Heart right ventricle (tissue), 16 donors: ENCODE results near the gene LTF. TPM values are rescaled to one million over a fixed set of nuclear protein-coding genes. Genes with fewer than 3 reads are reported as not detected.
"Not testable (repeated sequence)": the region's sequence is repeated elsewhere in the genome, so short reads cannot be mapped to it uniquely, and the experiment has no call there.

Experiments
- ATAC-seq, 8 donors: fragments of 200-7000 bp; cut with Tn5 transposase; one replicate each; pipeline ENCODE4 v1.9.1; 2020; ENCODE audit warnings: mild to moderate bottlenecking in 8 of 8, moderate library complexity in 8 of 8, moderate number of reproducible peaks in 1 of 8
- DNase-seq, 2 donors: peaks; one replicate each; pipeline ENCODE4 v3.0.0-alpha.2; 2020
- H3K27ac ChIP-seq, 10 donors: fragments of 200-600 bp; sonication (generic) in 2 of 10; one replicate each; pipeline versions ENCODE4 v1.5.0 to v1.8.0; 2020 to 2022; ENCODE audit warnings: mild to moderate bottlenecking in 3 of 10
- H3K27me3 ChIP-seq, 7 donors: fragments of 200-600 bp; one replicate each; pipeline ENCODE4 v1.8.0; 2021 to 2022; ENCODE audit warnings: mild to moderate bottlenecking in 2 of 7
- H3K36me3 ChIP-seq, 9 donors: fragments of 200-600 bp; sonication (generic) in 1 of 9; one replicate each; pipeline versions ENCODE4 v1.5.0 to v1.8.0; 2020 to 2022; ENCODE audit warnings: mild to moderate bottlenecking in 2 of 9
- H3K4me1 ChIP-seq, 9 donors: fragments of 200-600 bp; sonication (generic) in 1 of 9; one replicate each; pipeline versions ENCODE4 v1.5.0 to v1.8.0; 2020 to 2022; ENCODE audit warnings: mild to moderate bottlenecking in 4 of 9
- H3K4me3 ChIP-seq, 10 donors: fragments of 200-600 bp; sonication (generic) in 2 of 10; one replicate each; pipeline versions ENCODE4 v1.5.0 to v1.8.0; 2020 to 2022; ENCODE audit warnings: mild to moderate bottlenecking in 7 of 10, moderate library complexity in 2 of 10
- H3K9me3 ChIP-seq, 11 donors: fragments of 200-600 bp in 10 of 11; sonication (generic) in 2 of 11; one replicate each; pipeline versions ENCODE4 v1.5.0 to v1.8.0; 2013 to 2022; ENCODE audit warnings: mild to moderate bottlenecking in 2 of 11, control low read depth in 1 of 11, moderate library complexity in 1 of 11
- CTCF ChIP-seq, 9 donors: fragments of 200-600 bp; sonication (generic) in 2 of 9; IDR thresholded peaks; one replicate each; pipeline versions ENCODE4 v1.5.0 to v1.8.0; 2021 to 2022; ENCODE audit warnings: antibody characterized with exemption in 9 of 9, mild to moderate bottlenecking in 5 of 9, moderate library complexity in 1 of 9
- WGBS, 2 donors: extraction: QIAGEN DNeasy Blood & Tissue Kit; methylation state at CpG; one replicate each; pipeline ENCODE4 v1.1.7; 2013; ENCODE audit warnings: inconsistent platforms in 1 of 2; 5-methylcytosine and 5-hydroxymethylcytosine counted together
- intact Hi-C, 10 donors: fragments of 100-400 bp; cut with DNase I; formaldehyde crosslinking; loops; one replicate each; pipeline versions ENCODE4 v1.11.1 to v1.14.2; 2022
- polyA plus RNA-seq, 2 donors: library from polyadenylated mRNA; stranded (reverse); fragments of 200-250 nt; gene quantifications; one replicate each; pipeline ENCODE4 v1.2.3, GENCODE V29; 2013
- total RNA-seq, 10 donors: library from RNA; stranded (reverse); fragmentation: NEBNext Ultra II Directional in 3 of 10; extraction: Animal tissue kit (Norgen Biotek cat#: 25700) in 3 of 10; gene quantifications; one replicate each; pipeline versions ENCODE4 v1.2.1 to v1.2.4, GENCODE V29; 2021 to 2023
- donor health status: Arrhythmogenic right ventricular cardiomyopathy.
- donor health status: ischemic (EF 13 %, LVEDD 7.1; RV severe dilation, severe dysfunction).
- donor health status: healthy with polysubstance abuse.
- donor health status: DM: no; HTN: yes; CAD: no.
- donor health status: DM: no; HTN: no; CAD: no.
- donor health status: ischemic (EF 25% LVEDD 6.9; RV normal size, moderate dysfunction).
- donor health status: ischemic (EF 25% LVEDD 5.7; RV mildly dilated, moderate dysfunction).
- donor health status: healthy.
- donor health status: DM: yes; HTN: yes; CAD: no.
- donor health status: Ischemic cardiomyopathy.
- donor health status: ischemic (EF 35%, LVEDD 5.7; RV mildly dilated, moderate dysfunction).
- donor health status: nonischemic (EF 11% LVEDD 7.7; RV severe dilation, severe dysfunction).
- donor health status: DM: yes; HTN: yes; CAD: no.
- donor health status: PGD.
- donor health status: ischemic (EF 29% LVEDD 5.4; RV normal size, mild dysfunction).
- donor health status: nonischemic (EF 23%, LVEDD 6.1; RV moderate dilation, normal function).

LTF gene
- total and polyA plus RNA-seq, 12 donors, result 1.7 to 7.7 (median 2.9) TPM

GRCh38 chr3:46427916-46428833 is 36.5 kb downstream of the LTF start:
- Histone ChIP-seq H3K27me3 (no peaks in the 10 kb centered on the region), H3K4me1 (peaks cover 0 to 7% (median 0%) of the 10 kb centered on the region in 9 donors), H3K4me3 (no peak overlapping the region), H3K36me3 (peaks cover 0 to 9% (median 0%) of the 10 kb centered on the region in 9 donors), H3K9me3 (peaks cover 0 to 22% (median 8%) of the 10 kb centered on the region in 11 donors), H3K27ac (peak overlapping the region in 7 of 10 donors; percentile 5 to 59 (median 31))
- intact Hi-C loops, result loop anchor here in 3 of 10 donors (5.0 to 10.0 kb wide), 3 partner anchors 143 to 153 kb away; no protein-coding TSS in a partner anchor
- peak in 1 of 2 donors; percentile 29 for DNase-seq
- ATAC-seq, result peak; percentile 90 to 100 (median 94)
- WGBS, 2 donors, result 74 to 76% methylated on average over 10 of the region's 10 CpGs
- peak in 2 of 9 donors; percentile 30 to 37 for TF ChIP-seq CTCF (IDR thresholded peaks at IDR 0.05)

- intact Hi-C loops, result loop anchor here in 3 of 10 donors (5.0 to 10.0 kb wide), 3 partner anchors 143 to 153 kb away; no protein-coding TSS in a partner anchor
- WGBS, 2 donors, result 44 to 48% methylated on average over 8 of the region's 8 CpGs
- H3K4me3 ChIP-seq, H3K4me1 ChIP-seq, H3K27me3 ChIP-seq, H3K36me3 ChIP-seq, ATAC-seq: not testable (repeated sequence)
- DNase-seq, result peak in 1 of 2 donors; percentile 17
- H3K27ac ChIP-seq, result peak overlapping the region in 6 of 10 donors; percentile 20 to 59 (median 35)
- TF ChIP-seq CTCF (IDR thresholded peaks at IDR 0.05), result peak in 6 of 9 donors; percentile 13 to 44 (median 35)
- H3K9me3 ChIP-seq, result peaks cover 0 to 17% (median 8%) of the 10 kb centered on the region in 11 donors
These were observed 37.3 kb downstream of the LTF start for GRCh38 chr3:46427404-46427803.

- intact Hi-C loops, result loop anchor here in 3 of 10 donors (5.0 to 10.0 kb wide), 3 partner anchors 142 to 152 kb away; no protein-coding TSS in a partner anchor
- 71 to 75% methylated on average over 4 of the region's 4 CpGs for WGBS, 2 donors
These were observed 38.2 kb downstream of the LTF start for GRCh38 chr3:46426476-46426875.

GRCh38 chr3:46423588-46423987 is 41.1 kb downstream of the LTF start:
- TF ChIP-seq CTCF (IDR thresholded peaks at IDR 0.05), result no peak
- peaks cover 0 to 7% (median 0%) of the 10 kb centered on the region in 9 donors for H3K4me1 ChIP-seq
- no peak for ATAC-seq
- H3K27me3 ChIP-seq, result no peaks in the 10 kb centered on the region
- WGBS, 2 donors, result 73 to 75% methylated on average over 5 of the region's 5 CpGs
- H3K36me3 ChIP-seq, result no peaks in the 10 kb centered on the region
- intact Hi-C loops, result loop anchor here in 2 of 10 donors (10.0 kb wide), 2 partner anchors 139 to 149 kb away; no protein-coding TSS in a partner anchor
- no peak for DNase-seq
- no peaks in the 10 kb centered on the region for H3K9me3 ChIP-seq
- H3K27ac ChIP-seq, result no peak overlapping the region
- no peak overlapping the region for H3K4me3 ChIP-seq

More at GRCh38 chr3:46426476-46426875, 38.2 kb downstream of the LTF start:
- not testable (repeated sequence) for ATAC-seq, H3K4me3 ChIP-seq, H3K27me3 ChIP-seq, H3K4me1 ChIP-seq, DNase-seq, H3K9me3 ChIP-seq, H3K27ac ChIP-seq, H3K36me3 ChIP-seq
